Measurements from ENCODE around the gene SLC9A4. TPM values are rescaled to one million over a fixed set of nuclear protein-coding genes. Genes with fewer than 3 reads are reported as not detected.

SLC9A4 gene
- total and polyA plus RNA-seq, 2 donors (not counting 1 experiment from before 2014, with no cell fraction given) = 0.20 TPM; not detected in 1

- no peaks in the 10 kb centered on the region for H3K9me3 Mint-ChIP-seq (ENCODE audit: insufficient read depth)
- CTCF ChIA-PET = no interaction called here
- peaks cover 0 to 4% (median 0%) of the 10 kb centered on the region in 3 donors for H3K9me3 ChIP-seq (ENCODE audit: control extremely low read depth in 1 of 3, control insufficient read depth in 2 of 3, insufficient read depth in 1 of 3, low read length in 2 of 3)
- peaks cover 41% of the 10 kb centered on the region for H3K27me3 Mint-ChIP-seq
- no peaks in the 10 kb centered on the region for H3K4me1 ChIP-seq (ENCODE audit: control insufficient read depth in 2 of 2, insufficient read depth in 2 of 2, low read length in 2 of 2)
- no peak overlapping the region for H3K9ac ChIP-seq (ENCODE audit: low read length)
- intact Hi-C loops (cut with micrococcal nuclease) = no loop called here
- peaks cover 1% of the 10 kb centered on the region for H3K4me1 Mint-ChIP-seq
- ATAC-seq (ENCODE audit: low read depth) (no peak), DNase-seq (no peak)
- H2AFZ ChIP-seq (ENCODE audit: insufficient read depth, low read depth, low read length, poor library complexity, severe bottlenecking) = no peak overlapping the region
- POLR2A ChIA-PET = no interaction called here
- H3K27me3 ChIP-seq (replicated peaks in 1 of 4; ENCODE audit: control extremely low read depth in 1 of 4, control insufficient read depth in 3 of 4, insufficient read depth in 4 of 4, low read length in 3 of 4) = peaks cover 0 to 16% (median 2%) of the 10 kb centered on the region in 4 experiments
- no peak overlapping the region for H3K4me2 ChIP-seq (replicated peaks; ENCODE audit: low read depth, low read length, poor library complexity, severe bottlenecking)
- H3K27ac Mint-ChIP-seq = no peak overlapping the region
- TF ChIP-seq, protein P1, sequence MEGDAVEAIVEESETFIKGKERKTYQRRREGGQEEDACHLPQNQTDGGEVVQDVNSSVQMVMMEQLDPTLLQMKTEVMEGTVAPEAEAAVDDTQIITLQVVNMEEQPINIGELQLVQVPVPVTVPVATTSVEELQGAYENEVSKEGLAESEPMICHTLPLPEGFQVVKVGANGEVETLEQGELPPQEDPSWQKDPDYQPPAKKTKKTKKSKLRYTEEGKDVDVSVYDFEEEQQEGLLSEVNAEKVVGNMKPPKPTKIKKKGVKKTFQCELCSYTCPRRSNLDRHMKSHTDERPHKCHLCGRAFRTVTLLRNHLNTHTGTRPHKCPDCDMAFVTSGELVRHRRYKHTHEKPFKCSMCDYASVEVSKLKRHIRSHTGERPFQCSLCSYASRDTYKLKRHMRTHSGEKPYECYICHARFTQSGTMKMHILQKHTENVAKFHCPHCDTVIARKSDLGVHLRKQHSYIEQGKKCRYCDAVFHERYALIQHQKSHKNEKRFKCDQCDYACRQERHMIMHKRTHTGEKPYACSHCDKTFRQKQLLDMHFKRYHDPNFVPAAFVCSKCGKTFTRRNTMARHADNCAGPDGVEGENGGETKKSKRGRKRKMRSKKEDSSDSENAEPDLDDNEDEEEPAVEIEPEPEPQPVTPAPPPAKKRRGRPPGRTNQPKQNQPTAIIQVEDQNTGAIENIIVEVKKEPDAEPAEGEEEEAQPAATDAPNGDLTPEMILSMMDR (IDR thresholded peaks at IDR 0.05) = no peak
- TF ChIP-seq EZH2 (IDR thresholded peaks at IDR 0.05; ENCODE audit: borderline replicate concordance, insufficient read depth, low read depth, low read length, poor library complexity, severe bottlenecking) = no peak
- H3K4me3 ChIP-seq (ENCODE audit: control extremely low read depth in 1 of 5, extremely low read depth in 1 of 5, insufficient read depth in 1 of 5, low read depth in 2 of 5, low read length in 4 of 5) = no peak overlapping the region
- 33% methylated on average over 3 of the region's 8 CpGs for WGBS (ENCODE audit: insufficient coverage)
- no peak overlapping the region for H3K27ac ChIP-seq (ENCODE audit: low read length in 2 of 2)
- H3K4me3 Mint-ChIP-seq = no peak overlapping the region
- no peaks in the 10 kb centered on the region for H3K79me2 ChIP-seq (ENCODE audit: control insufficient read depth, insufficient read depth, low read length)
- H3K36me3 ChIP-seq (replicated peaks in 1 of 2; ENCODE audit: control extremely low read depth in 1 of 2, control insufficient read depth in 1 of 2, extremely low read depth in 1 of 2, insufficient read depth in 2 of 2, low read length in 1 of 2) = no peaks in the 10 kb centered on the region
- no peaks in the 10 kb centered on the region for H4K20me1 ChIP-seq (ENCODE audit: control insufficient read depth, insufficient read depth, low read length, poor library complexity, severe bottlenecking)
These were observed 14.9 kb downstream of the SLC9A4 start for GRCh38 chr2:102487761-102488462.

- peaks cover 30% of the 10 kb centered on the region for H3K27me3 Mint-ChIP-seq
- peaks cover 0 to 11% (median 2%) of the 10 kb centered on the region in 4 experiments for H3K27me3 ChIP-seq (replicated peaks in 1 of 4; ENCODE audit: control extremely low read depth in 1 of 4, control insufficient read depth in 3 of 4, insufficient read depth in 4 of 4, low read length in 3 of 4)
- H3K4me1 ChIP-seq (ENCODE audit: control insufficient read depth in 2 of 2, insufficient read depth in 2 of 2, low read length in 2 of 2) = no peaks in the 10 kb centered on the region
- no peak overlapping the region for H3K4me2 ChIP-seq (replicated peaks; ENCODE audit: low read depth, low read length, poor library complexity, severe bottlenecking)
- POLR2A ChIA-PET = no interaction called here
- CTCF ChIA-PET = interaction anchor here (2.1 kb wide), 1 partner anchor 16 kb away, joined by 7 read pairs; the partner anchor contains the start of gene SLC9A4
- H3K36me3 ChIP-seq (replicated peaks in 1 of 2; ENCODE audit: control extremely low read depth in 1 of 2, control insufficient read depth in 1 of 2, extremely low read depth in 1 of 2, insufficient read depth in 2 of 2, low read length in 1 of 2) = no peaks in the 10 kb centered on the region
- no peaks in the 10 kb centered on the region for H3K79me2 ChIP-seq (ENCODE audit: control insufficient read depth, insufficient read depth, low read length)
- TF ChIP-seq, protein P1 (IDR thresholded peaks at IDR 0.05) = no peak
- TF ChIP-seq EZH2 (IDR thresholded peaks at IDR 0.05; ENCODE audit: borderline replicate concordance, insufficient read depth, low read depth, low read length, poor library complexity, severe bottlenecking) = no peak
- no peak overlapping the region for H2AFZ ChIP-seq (ENCODE audit: insufficient read depth, low read depth, low read length, poor library complexity, severe bottlenecking)
- no peak overlapping the region for H3K9ac ChIP-seq (ENCODE audit: low read length)
- no peak overlapping the region for H3K27ac Mint-ChIP-seq
- peaks cover 1 to 5% (median 4%) of the 10 kb centered on the region in 3 donors for H3K9me3 ChIP-seq (ENCODE audit: control extremely low read depth in 1 of 3, control insufficient read depth in 2 of 3, insufficient read depth in 1 of 3, low read length in 2 of 3)
- intact Hi-C loops (cut with micrococcal nuclease) = no loop called here
- WGBS (ENCODE audit: insufficient coverage) = no CpG with 5 or more reads among the region's 1 CpG
- DNase-seq (no peak), ATAC-seq (ENCODE audit: low read depth) (no peak)
- peaks cover 3% of the 10 kb centered on the region for H3K9me3 Mint-ChIP-seq (ENCODE audit: insufficient read depth)
- no peak overlapping the region for H3K27ac ChIP-seq (ENCODE audit: low read length in 2 of 2)
- no peak overlapping the region for H3K4me3 Mint-ChIP-seq
- no peaks in the 10 kb centered on the region for H4K20me1 ChIP-seq (ENCODE audit: control insufficient read depth, insufficient read depth, low read length, poor library complexity, severe bottlenecking)
- no peak overlapping the region for H3K4me3 ChIP-seq (ENCODE audit: control extremely low read depth in 1 of 5, extremely low read depth in 1 of 5, insufficient read depth in 1 of 5, low read depth in 2 of 5, low read length in 4 of 5)
- peaks cover 1% of the 10 kb centered on the region for H3K4me1 Mint-ChIP-seq
These were observed 16.6 kb downstream of the SLC9A4 start for GRCh38 chr2:102489646-102490045.

Data from B cell (primary cell).